Mesenteric fat pad (tissue), 1 donor: ENCODE measurements around the gene DGKE. TPM values are rescaled to one million over a fixed set of nuclear protein-coding genes. Genes with fewer than 3 reads are reported as not detected.

Experiments
- DNase-seq: peaks from one replicate; pipeline ENCODE4 v3.0.0-alpha.2; 2020; ENCODE audit warnings: low spot score
- total RNA-seq: library from RNA; stranded (reverse); fragmentation: NEBNext Ultra II Directional; extraction: Animal tissue kit (Norgen Biotek cat#: 25700); gene quantifications from one replicate; pipeline ENCODE4 v1.2.1, GENCODE V29; 2021
- donor health status: DM: yes; HTN: yes; CAD: no.

Gene DGKE
- total RNA-seq, 1 donor from 2014 or later, result 7.3 TPM

DNA sequence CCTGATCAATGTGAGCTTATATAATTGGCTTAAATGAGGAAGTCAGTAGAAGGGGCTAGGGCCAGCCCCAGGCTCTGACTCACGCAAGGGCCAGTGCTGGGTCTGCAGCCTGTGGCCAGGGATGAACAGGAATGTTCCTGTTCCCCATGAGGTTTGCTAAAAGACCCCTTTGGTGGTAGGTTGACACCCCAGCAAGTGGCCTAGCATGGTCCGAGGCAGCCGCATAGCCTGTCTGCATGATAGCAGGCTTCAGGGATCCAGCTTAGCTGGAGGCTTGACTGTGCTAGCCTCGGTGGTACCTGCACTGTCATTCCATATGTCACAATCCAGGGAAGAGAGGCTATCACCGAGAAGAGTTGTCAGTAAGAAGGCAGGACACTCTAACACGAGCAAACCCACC lies 56.4 kb downstream of the DGKE start:
- DNase-seq, result no peak

GRCh38 chr17:56890906-56891674 lies 57.1 kb downstream of the DGKE start:
- DNase-seq, result no peak

DNA sequence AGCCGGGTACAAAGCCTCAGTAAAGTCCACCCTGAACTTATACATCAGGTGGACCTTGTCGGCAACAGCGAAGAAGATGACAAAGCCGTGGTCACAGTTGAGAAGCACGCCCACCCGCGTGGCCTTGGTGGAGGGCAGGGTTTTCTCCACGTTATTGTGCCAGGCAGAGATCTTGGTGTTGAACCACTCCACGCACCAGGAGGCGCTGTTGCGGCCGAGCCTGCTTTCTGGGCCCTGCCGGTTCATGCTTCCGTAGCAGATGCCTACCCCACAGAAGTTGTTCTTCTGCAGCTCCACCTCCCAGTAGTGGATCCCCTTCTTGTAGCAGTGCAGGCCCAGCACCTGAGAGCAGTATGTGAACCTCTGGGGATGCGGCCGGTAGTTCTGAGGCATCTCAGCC lies 57.8 kb downstream of the DGKE start:
- DNase-seq, result no peak

DNA sequence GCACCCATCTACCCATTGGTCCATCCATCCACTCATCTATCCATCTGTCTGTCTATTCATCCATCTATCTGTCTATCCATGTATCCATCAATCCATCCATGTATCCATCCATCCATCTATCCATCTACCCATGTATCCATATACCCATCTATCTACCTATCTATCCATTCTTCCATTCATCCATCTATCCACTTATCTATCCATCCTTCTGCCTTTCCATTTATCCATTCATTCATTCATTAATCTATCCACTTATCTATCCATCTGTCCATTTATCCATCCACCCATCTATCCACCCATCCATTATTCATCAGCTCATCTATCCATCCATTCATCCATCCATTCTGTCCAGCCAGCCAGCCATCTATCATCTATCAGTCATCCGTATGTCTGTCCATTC lies 58.4 kb downstream of the DGKE start:
- DNase-seq, result no peak

DNA sequence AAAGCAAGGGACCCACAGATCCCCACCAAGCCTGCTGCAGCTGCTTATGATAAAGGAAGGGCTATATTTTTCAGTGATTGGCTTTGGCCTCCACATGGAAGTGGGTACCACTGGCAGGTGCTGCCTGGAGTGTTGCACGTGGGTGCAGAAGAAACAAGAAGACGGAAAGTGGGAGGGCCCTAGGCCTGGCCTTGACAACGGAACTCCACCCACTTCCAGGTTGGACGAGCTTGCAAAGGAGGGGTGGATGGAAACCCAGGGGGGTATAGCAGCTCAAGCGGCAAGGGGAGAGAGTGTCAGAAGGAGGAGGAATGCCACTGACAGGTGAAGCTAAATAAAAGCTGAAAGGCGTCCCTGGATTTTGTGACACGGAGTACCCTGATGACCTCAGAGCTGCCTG lies 59.6 kb downstream of the DGKE start:
- no peak for DNase-seq

DNA sequence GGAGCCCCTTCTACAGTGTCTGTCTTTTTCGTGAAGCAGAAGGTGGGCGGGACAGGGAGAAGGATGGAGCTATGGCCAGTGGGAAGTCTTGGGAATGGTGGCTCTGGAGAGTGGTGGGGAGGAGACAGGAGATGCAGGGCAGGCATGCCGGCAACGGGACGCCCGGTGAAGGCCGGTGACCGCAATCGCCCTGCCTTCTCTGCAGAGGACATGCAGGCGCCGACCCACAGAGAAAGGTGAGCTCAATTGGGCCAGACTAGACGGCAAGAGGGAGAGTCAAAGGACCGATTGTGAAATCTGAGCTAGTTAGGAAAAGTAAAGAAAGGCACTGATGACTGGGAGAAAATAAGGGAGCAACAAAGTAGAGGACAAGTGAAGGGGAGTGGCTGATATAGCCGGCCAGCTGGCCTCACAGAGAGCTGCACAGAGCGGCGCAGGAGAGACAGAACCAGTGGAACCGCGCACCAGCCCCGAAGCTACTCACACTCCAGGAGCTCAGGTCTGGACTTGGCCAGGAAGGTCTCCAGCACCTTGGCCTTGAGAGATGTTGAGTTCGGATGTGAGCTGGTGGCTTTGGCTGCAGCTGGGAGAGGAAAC lies 61.0 kb downstream of the DGKE start:
- DNase-seq, result no peak

DNA sequence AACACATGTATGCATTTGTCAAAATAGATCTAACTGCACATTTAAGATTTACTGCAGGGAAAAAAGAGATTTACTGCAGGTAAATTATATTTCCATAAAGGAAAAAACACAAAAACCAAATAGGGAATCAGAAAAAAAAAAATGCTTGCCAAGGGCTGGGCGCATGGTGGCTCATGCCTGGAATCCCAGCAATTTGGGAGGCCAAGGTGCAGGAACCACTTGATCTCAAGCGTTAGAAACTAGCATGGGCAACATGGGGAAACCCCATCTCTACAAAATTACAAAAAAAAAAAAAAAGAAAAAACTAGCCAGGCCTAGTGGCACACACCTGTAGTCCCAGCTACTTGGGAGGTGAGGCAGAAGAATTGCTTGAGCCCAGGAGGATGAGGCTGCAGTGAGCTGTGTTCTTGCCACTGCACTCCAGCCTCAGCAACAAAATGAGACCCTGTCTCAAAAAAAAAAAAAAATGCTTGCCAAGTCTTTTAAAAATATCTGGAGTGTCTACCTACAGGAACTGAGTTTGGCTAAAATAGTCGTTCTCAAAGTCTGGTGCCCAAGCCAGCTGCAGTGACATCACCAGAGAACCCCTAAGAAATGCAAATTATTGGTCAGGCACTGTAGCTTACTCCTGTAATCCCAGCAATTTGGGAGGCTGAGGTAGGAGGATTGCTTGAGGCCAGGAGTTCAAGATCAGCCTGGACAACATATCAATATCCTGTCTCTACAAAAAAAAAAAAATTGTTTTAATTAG lies 62.4 kb downstream of the DGKE start:
- DNase-seq, result no peak

GRCh38 chr17:56896968-56897359 lies 63.0 kb downstream of the DGKE start:
- no peak for DNase-seq

DNA sequence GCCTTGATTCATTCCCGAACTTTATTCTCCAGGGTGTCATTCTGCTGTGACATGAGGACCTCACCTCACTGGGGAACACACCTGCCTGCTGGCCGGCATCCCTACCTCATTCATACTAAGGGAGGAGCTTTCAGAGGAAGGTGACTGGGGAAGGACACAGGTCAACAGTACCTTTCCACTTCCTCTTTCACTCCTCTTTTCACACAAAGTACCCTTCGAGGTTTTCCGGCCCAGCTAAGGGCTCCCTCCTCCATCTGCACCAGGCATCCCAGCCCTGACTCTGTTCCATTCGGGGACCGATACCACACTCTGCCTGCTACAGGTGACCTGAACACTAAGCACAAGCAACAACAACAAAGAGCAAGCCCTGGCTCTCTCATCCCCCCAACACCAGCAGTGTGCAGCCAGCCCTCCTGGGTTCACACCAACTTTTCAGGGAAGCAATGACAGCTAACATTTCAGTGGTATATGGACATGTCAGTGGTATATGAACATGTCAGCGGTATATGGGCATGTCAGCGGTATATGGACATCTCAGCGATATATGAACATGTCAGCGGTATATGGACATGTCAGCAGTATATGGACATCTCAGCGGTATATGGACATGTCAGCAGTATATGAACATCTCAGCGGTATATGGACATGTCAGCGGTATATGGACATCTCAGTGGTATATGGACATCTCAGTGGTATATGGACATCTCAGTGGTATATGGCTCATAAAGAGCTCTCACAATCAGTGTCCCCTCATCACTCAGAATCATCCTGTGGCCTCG lies 63.9 kb downstream of the DGKE start:
- DNase-seq, result no peak

GRCh38 chr17:56898874-56899273 lies 64.9 kb downstream of the DGKE start:
- DNase-seq, result peak; percentile 75

GRCh38 chr17:56899403-56899802 lies 65.5 kb downstream of the DGKE start:
- DNase-seq, result peak; percentile 55

- DNase-seq, result peak; percentile 57
Measured at GRCh38 chr17:56902348-56902747, 68.4 kb downstream of the DGKE start.

DNA sequence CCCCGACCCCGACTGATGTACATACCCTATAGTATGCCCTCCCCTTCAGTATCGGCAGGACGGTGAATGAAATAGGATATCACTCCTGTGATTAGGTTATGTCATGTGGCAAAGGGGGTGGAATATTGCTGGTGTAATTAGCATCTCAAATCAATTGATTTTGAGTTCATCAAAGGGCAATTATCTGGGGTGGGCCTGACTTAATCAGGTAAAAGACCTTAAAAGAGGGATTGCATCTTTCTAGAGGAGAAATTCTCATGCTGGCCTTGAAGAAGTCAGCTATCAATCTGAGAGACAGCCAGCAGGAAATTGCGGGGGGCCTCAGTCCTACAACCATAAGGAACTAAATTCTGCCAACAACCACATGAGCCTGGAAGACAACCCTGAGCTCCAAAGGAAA lies 69.6 kb downstream of the DGKE start:
- no peak for DNase-seq

GRCh38 chr17:56908001-56908542 lies 74.1 kb downstream of the DGKE start:
- DNase-seq, result no peak

DNA sequence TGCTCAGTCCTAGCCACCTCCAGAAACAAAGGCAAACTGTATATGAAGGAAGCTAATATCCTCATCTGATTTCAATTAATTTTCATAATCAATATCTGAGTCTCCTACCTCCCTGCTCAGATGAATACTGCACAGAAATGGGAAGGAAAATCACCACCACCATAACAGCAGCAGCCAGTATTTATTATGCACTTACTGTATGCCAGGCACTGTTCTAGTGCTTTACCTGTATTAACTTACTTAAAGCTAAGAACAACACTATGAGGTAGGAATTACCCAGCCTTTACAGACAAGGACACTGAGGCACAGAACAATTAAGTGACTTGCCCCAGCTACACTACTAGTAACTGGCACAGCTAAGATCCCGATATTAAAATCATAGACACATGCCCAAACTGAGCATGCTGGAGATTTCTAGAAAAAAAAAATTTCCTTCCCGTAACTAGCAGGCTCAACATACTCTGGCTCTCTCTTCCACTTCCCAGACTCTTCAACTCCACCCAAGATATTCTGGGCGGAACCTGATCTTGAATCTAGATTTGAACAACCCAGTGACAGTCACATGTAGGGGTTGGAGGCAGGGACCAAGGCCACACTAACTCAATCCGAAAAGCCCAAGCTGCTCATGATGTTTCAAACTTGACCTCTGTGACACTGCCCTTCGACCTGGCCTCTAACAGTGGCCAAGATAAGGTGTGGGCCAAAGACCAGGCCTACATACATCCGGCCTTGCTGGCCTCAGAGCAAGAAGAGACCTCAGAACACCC lies 76.0 kb downstream of the DGKE start:
- no peak for DNase-seq

- DNase-seq, result no peak
Measured at GRCh38 chr17:56910509-56911235, 76.7 kb downstream of the DGKE start.

GRCh38 chr17:56912105-56912999 lies 78.4 kb downstream of the DGKE start:
- peak; percentile 89 for DNase-seq

DNA sequence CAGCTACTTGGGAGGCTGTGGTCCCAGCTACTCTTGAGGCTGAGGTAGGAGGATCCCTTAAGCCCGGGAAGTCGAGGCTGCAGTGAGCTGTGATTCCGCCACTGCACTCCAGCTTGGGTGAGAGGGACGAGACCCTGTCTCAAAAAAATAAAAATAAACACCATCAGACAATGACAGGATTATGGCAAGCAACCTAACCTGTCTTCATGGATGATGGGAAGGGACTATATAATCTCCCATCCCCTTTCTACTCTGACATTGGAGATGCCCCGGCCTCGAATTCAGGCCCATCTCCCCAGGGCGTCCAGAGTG lies 79.0 kb downstream of the DGKE start:
- DNase-seq, result no peak

DNA sequence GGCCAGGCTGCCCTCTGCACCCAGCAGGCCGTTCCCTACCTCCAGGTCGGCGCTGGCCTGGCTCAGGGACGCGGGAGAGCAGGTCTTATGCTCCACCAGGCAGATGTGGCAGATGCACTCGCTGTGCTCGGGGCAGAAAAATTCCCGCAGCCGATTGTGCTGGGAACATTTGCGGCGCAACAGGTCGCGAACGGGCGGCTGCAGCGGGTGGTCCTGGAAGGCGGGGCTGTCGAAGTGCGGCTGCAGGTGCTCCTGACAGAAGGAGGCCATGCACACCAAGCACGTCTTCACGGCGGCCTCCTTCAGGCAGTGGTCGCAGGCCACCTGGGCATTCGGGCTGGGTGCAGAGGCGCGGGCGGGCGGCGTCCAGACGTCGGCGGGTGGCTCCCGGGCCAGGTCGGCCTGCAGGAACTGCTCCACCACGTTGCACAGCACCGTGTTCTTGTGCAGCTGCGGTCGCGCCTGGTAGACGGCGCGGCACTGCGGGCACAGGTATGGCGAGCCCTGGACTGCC lies 79.5 kb downstream of the DGKE start:
- peak; percentile 89 for DNase-seq
